GM13977 (cell line): ENCODE results near the gene HEPACAM.

ENCODE experiments used
- DNase-seq: peaks from one replicate; pipeline ENCODE4 v3.0.0; 2012; ENCODE audit warnings: low spot score
- in situ Hi-C: fragments of 300-500 bp; cut with MboI; formaldehyde crosslinking; loops from one replicate; pipeline ENCODE4 v1.12.0; 2022; ENCODE audit warnings: low sequenced_read_pairs, low pct_unique_long_range_greater_than_20kb, mixed read lengths, inconsistent platforms; ENCODE audit not compliant: unreplicated experiment
- TF ChIP-seq, protein P1 (sequence below): IDR thresholded peaks from 2 replicates; pipeline ENCODE4 v1.5.1; 2012; ENCODE audit warnings: mild to moderate bottlenecking, control low read depth; ENCODE audit not compliant: insufficient read depth; ENCODE audit errors: extremely low read depth, missing control alignments

HEPACAM gene

GRCh38 chr11:124937336-124937935 lies 1.6 kb upstream of the HEPACAM start:
- in situ Hi-C loops, result no loop called here
- DNase-seq, result no peak
- TF ChIP-seq, protein P1, sequence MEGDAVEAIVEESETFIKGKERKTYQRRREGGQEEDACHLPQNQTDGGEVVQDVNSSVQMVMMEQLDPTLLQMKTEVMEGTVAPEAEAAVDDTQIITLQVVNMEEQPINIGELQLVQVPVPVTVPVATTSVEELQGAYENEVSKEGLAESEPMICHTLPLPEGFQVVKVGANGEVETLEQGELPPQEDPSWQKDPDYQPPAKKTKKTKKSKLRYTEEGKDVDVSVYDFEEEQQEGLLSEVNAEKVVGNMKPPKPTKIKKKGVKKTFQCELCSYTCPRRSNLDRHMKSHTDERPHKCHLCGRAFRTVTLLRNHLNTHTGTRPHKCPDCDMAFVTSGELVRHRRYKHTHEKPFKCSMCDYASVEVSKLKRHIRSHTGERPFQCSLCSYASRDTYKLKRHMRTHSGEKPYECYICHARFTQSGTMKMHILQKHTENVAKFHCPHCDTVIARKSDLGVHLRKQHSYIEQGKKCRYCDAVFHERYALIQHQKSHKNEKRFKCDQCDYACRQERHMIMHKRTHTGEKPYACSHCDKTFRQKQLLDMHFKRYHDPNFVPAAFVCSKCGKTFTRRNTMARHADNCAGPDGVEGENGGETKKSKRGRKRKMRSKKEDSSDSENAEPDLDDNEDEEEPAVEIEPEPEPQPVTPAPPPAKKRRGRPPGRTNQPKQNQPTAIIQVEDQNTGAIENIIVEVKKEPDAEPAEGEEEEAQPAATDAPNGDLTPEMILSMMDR, result no peak

DNA sequence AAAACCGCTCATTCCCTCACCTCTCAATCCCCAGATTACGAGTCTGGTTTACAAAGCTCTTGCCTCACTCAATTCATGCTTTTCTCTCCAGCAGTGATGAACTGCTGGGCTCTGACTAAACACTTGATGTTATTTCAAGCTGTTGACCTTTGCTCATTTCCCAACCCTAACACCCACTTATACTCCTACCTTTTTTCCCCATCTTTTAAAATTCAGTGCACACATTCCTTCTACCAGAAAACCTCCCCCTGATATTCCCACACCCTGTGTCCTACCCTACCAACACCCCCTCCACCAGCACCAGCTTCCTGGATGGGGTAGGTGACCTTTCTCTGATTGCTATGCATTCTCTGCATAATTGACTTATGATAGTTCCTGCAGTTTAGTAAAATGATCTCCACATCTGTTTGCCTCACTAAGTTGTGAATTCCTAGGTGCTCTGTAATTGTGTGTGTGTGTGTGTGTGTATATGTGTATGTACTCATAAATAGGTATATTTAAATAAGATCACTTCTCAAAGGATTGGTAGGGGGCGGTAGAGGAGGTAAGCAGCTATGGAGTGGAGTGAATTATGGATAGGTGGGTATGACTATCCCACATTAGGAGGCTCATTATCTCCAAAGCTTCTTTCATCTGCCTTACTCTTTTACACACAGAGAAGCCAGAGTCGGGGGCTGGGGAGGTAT lies 842 bp downstream of the HEPACAM start:
- DNase-seq, result no peak
- in situ Hi-C loops, result no loop called here
- TF ChIP-seq, protein P1, result no peak

DNA sequence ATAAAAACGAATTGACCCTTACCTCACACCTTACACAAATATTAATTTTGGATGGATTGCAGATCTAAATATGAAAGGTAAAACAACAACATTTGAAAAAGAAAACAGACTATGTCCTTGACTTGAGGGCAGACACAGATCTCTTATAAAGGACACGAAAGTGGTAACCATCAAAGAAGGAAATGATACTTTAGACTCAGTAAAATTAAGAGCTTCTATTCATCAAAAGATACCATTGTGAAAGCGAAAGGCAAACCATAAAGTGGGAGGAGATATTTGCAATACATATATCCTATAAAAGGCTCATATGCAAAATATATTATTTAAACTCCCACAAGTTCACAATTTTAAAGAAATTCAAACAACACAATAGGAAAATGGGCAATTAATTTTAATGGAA lies 5.0 kb downstream of the HEPACAM start:
- TF ChIP-seq, protein P1, result no peak
- DNase-seq, result no peak
- in situ Hi-C loops, result no loop called here

DNA sequence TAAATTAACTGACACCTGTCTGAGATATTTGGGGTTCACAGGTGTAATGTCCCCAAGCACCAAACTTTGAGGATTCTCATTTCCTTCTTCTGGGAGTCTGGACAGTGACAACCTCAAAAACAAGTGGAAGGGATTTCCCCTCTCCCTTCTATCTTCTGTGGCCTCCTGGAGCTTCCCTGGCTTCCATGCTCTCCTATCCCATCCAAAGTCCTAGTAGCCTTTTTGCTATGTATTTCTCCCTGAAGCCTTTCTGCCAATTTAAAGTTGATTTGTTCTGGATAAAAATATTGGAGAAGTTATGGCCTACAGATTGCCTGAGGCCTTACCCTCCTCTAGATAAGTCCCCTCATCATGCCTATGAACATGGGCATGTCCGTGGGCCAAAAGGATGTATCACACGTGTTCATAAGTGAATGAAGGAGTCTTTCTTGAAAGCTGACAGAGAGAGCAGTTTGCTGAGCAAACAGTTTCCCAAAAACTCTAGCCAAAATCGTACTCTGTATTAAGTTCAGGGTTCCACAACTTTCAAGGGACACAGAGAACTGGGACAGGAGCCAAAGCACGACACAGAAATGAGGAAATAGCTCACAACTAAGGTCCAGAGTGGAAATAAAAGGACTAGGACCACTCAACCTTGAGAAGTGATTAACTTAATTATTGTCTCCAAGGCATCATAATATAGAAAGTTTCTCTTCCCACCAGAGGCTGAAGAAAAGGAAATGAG lies 6.7 kb downstream of the HEPACAM start:
- in situ Hi-C loops, result no loop called here
- TF ChIP-seq, protein P1, result no peak
- no peak for DNase-seq

DNA sequence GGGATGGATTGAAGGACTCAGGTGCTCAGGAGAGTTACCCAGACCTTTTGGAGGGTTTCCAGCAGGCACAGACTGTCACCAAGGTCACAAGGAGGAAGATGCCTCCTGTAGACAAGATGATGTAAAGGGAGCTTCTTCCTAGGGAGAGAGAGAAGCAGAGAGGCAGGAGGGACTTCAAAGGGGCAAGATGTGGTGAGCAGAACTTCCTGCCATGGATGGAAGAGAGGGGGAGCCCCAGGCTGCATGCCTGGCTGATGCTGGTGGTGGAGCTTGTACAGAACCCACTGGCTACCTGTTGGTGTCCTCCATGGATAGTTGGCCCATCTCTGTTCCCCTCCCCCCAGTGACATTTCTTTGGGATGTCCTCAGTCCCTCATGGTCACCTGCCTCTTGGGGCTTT lies 12.6 kb downstream of the HEPACAM start:
- in situ Hi-C loops, result no loop called here
- TF ChIP-seq, protein P1, result no peak
- DNase-seq, result no peak

GRCh38 chr11:124922831-124923230 lies 13.0 kb downstream of the HEPACAM start:
- TF ChIP-seq, protein P1, result no peak
- in situ Hi-C loops, result no loop called here
- DNase-seq, result no peak
